ENCODE measurements around the gene GSTK1.

Gene GSTK1

GRCh38 chr7:143243614-143244013, 19.6 kb upstream of the GSTK1 start:
- no peak for DNase-seq (ENCODE audit: low read depth)
- in situ Hi-C loops (cut with HindIII; ENCODE audit: low sequenced_read_pairs), result no loop called here
- TF ChIP-seq CTCF (IDR thresholded peaks at IDR 0.05; ENCODE audit: low read depth, low read length, missing control alignments), result no peak
- H3K4me3 ChIP-seq (ENCODE audit: low read depth, low read length), result no peak overlapping the region

- in situ Hi-C loops (cut with HindIII; ENCODE audit: low sequenced_read_pairs), result no loop called here
- DNase-seq (ENCODE audit: low read depth), result no peak
- no peak for TF ChIP-seq CTCF (IDR thresholded peaks at IDR 0.05; ENCODE audit: low read depth, low read length, missing control alignments)
- H3K4me3 ChIP-seq (ENCODE audit: low read depth, low read length), result no peak overlapping the region
Observed at GRCh38 chr7:143244321-143244720, 18.9 kb upstream of the GSTK1 start.

- TF ChIP-seq CTCF (IDR thresholded peaks at IDR 0.05; ENCODE audit: low read depth, low read length, missing control alignments), result no peak
- no peak for DNase-seq (ENCODE audit: low read depth)
- in situ Hi-C loops (cut with HindIII; ENCODE audit: low sequenced_read_pairs), result no loop called here
- no peak overlapping the region for H3K4me3 ChIP-seq (ENCODE audit: low read depth, low read length)
Observed at GRCh38 chr7:143245123-143245522, 18.1 kb upstream of the GSTK1 start.

GRCh38 chr7:143247372-143247771, 15.9 kb upstream of the GSTK1 start:
- H3K4me3 ChIP-seq (ENCODE audit: low read depth, low read length), result no peak overlapping the region
- in situ Hi-C loops (cut with HindIII; ENCODE audit: low sequenced_read_pairs), result no loop called here
- DNase-seq (ENCODE audit: low read depth), result no peak
- TF ChIP-seq CTCF (IDR thresholded peaks at IDR 0.05; ENCODE audit: low read depth, low read length, missing control alignments), result no peak

GRCh38 chr7:143248761-143249354, 14.4 kb upstream of the GSTK1 start:
- in situ Hi-C loops (cut with HindIII; ENCODE audit: low sequenced_read_pairs), result no loop called here

GRCh38 chr7:143250199-143250598, 13.0 kb upstream of the GSTK1 start:
- no peak overlapping the region for H3K4me3 ChIP-seq (ENCODE audit: low read depth, low read length)
- no peak for DNase-seq (ENCODE audit: low read depth)
- in situ Hi-C loops (cut with HindIII; ENCODE audit: low sequenced_read_pairs), result no loop called here
- TF ChIP-seq CTCF (IDR thresholded peaks at IDR 0.05; ENCODE audit: low read depth, low read length, missing control alignments), result no peak

More at GRCh38 chr7:143248761-143249354, 14.4 kb upstream of the GSTK1 start:
- DNase-seq (ENCODE audit: low read depth), result no peak
- no peak overlapping the region for H3K4me3 ChIP-seq (ENCODE audit: low read depth, low read length)
- no peak for TF ChIP-seq CTCF (IDR thresholded peaks at IDR 0.05; ENCODE audit: low read depth, low read length, missing control alignments)

Data from astrocyte of the cerebellum (primary cell).